ENCODE results near the gene SKIC2. TPM values are rescaled to one million over a fixed set of nuclear protein-coding genes. Genes with fewer than 3 reads are reported as not detected.

The SKIC2 gene
- total RNA-seq, 1 donor from 2014 or later, result 100 TPM

- intact Hi-C loops (cut with micrococcal nuclease), result no loop called here
These were observed 13.2 kb upstream of the SKIC2 start, which contains the start of gene CFB for GRCh38 chr6:31945507-31946369. TSS of gene CFB (plus strand) at chr6:31946095. CDS start at chr6:31946222, 127 bp downstream.

GRCh38 chr6:31946370-31946885, 12.5 kb upstream of the SKIC2 start:
- intact Hi-C loops (cut with micrococcal nuclease), result no loop called here

- intact Hi-C loops (cut with micrococcal nuclease), result no loop called here
These were observed 11.8 kb upstream of the SKIC2 start for GRCh38 chr6:31947070-31947675.

- intact Hi-C loops (cut with micrococcal nuclease), result no loop called here
These were observed 11.1 kb upstream of the SKIC2 start for GRCh38 chr6:31947864-31948263.

- intact Hi-C loops (cut with micrococcal nuclease), result no loop called here
These were observed 10.7 kb upstream of the SKIC2 start for GRCh38 chr6:31948306-31948705.

GRCh38 chr6:31948753-31949413, 10.1 kb upstream of the SKIC2 start:
- intact Hi-C loops (cut with micrococcal nuclease), result no loop called here

GRCh38 chr6:31949926-31950548, 8.9 kb upstream of the SKIC2 start:
- intact Hi-C loops (cut with micrococcal nuclease), result loop anchor here (10.0 kb wide), 1 partner anchor 1325 kb away; the partner anchor contains the start of genes B3GALT4, RPS18 and VPS52

- intact Hi-C loops (cut with micrococcal nuclease), result loop anchor here (10.0 kb wide), 1 partner anchor 1323 kb away; the partner anchor contains the start of genes B3GALT4, RPS18 and VPS52
These were observed 6.7 kb upstream of the SKIC2 start for GRCh38 chr6:31952140-31952805.

GRCh38 chr6:31952890-31953289, 6.1 kb upstream of the SKIC2 start:
- intact Hi-C loops (cut with micrococcal nuclease), result loop anchor here (10.0 kb wide), 1 partner anchor 1322 kb away; the partner anchor contains the start of genes B3GALT4, RPS18 and VPS52

GRCh38 chr6:31954511-31954910, 4.5 kb upstream of the SKIC2 start:
- intact Hi-C loops (cut with micrococcal nuclease), result loop anchor here (10.0 kb wide), 1 partner anchor 1320 kb away; the partner anchor contains the start of genes B3GALT4, RPS18 and VPS52

GRCh38 chr6:31956796-31957195, 2.2 kb upstream of the SKIC2 start:
- intact Hi-C loops (cut with micrococcal nuclease), result loop anchor here (5.0 to 10.0 kb wide), 3 partner anchors 236 to 1318 kb away; partner anchors contain the start of genes B3GALT4, GPSM3, PBX2 and RPS18

- intact Hi-C loops (cut with micrococcal nuclease), result loop anchor here (1.0 to 10.0 kb wide), 7 partner anchors 56 to 1316 kb away; partner anchors contain the start of genes B3GALT4, GPSM3, PBX2 and PRRC2A
These were observed 599 bp upstream of the SKIC2 start for GRCh38 chr6:31958412-31958740.

GRCh38 chr6:31961616-31962015, 2.6 kb downstream of the SKIC2 start:
- intact Hi-C loops (cut with micrococcal nuclease), result no loop called here

- intact Hi-C loops (cut with micrococcal nuclease), result no loop called here
These were observed 4.9 kb downstream of the SKIC2 start for GRCh38 chr6:31963921-31964320.

- intact Hi-C loops (cut with micrococcal nuclease), result no loop called here
These were observed 6.7 kb downstream of the SKIC2 start for GRCh38 chr6:31965700-31966099.

GRCh38 chr6:31966506-31966905, 7.5 kb downstream of the SKIC2 start:
- intact Hi-C loops (cut with micrococcal nuclease), result no loop called here

- intact Hi-C loops (cut with micrococcal nuclease), result no loop called here
These were observed 8.3 kb downstream of the SKIC2 start for GRCh38 chr6:31966997-31967925.

- intact Hi-C loops (cut with micrococcal nuclease), result no loop called here
These were observed 8.9 kb downstream of the SKIC2 start for GRCh38 chr6:31967926-31968320.

- intact Hi-C loops (cut with micrococcal nuclease), result no loop called here
These were observed 9.4 kb downstream of the SKIC2 start for GRCh38 chr6:31968326-31968725.
